MM.1S (cell line): ENCODE data around the gene CGA.
"Not testable (repeated sequence)": the region's sequence is repeated elsewhere in the genome, so short reads cannot be mapped to it uniquely, and the experiment has no call there.

Experiments used
- DNase-seq: peaks from one replicate; pipeline ENCODE4 v3.0.0-alpha.2; 2015
- H2AFZ ChIP-seq: fragments of 300-600 bp; sonication (generic); 2 replicates; pipeline ENCODE4 v1.6.0; 2016; ENCODE audit warnings: antibody characterized with exemption, low read length
- H3F3A ChIP-seq: fragments of 300-600 bp; sonication (generic); 2 replicates; pipeline ENCODE4 v1.6.1; 2016; ENCODE audit warnings: mild to moderate bottlenecking, antibody characterized with exemption, low read length, moderate library complexity, mixed read lengths; ENCODE audit not compliant: insufficient read depth
- H3K27ac ChIP-seq: fragments of 300-600 bp; sonication (generic); 2 replicates; pipeline ENCODE4 v1.5.1; 2016; ENCODE audit warnings: mild to moderate bottlenecking, low read length
- H3K27me3 ChIP-seq: fragments of 300-600 bp; sonication (generic); replicated peaks from 2 replicates; pipeline ENCODE4 v1.6.0; 2016; ENCODE audit warnings: low read length; ENCODE audit not compliant: insufficient read depth
- H3K36me3 ChIP-seq: fragments of 300-600 bp; sonication (generic); replicated peaks from 2 replicates; pipeline ENCODE4 v1.6.1; 2016; ENCODE audit warnings: mild to moderate bottlenecking, low read length, mixed read lengths; ENCODE audit not compliant: insufficient read depth
- H3K4me1 ChIP-seq: fragments of 300-600 bp; sonication (generic); 2 replicates; pipeline ENCODE4 v1.6.1; 2016; ENCODE audit warnings: low read length, mixed read lengths
- H3K4me2 ChIP-seq: fragments of 300-600 bp; sonication (generic); 2 replicates; pipeline ENCODE4 v1.6.0; 2016; ENCODE audit warnings: low read depth, low read length
- H3K4me3 ChIP-seq: fragments of 300-600 bp; sonication (generic); 2 replicates; pipeline ENCODE4 v1.5.1; 2016; ENCODE audit warnings: low read length, mixed read lengths
- H3K79me2 ChIP-seq: fragments of 300-600 bp; sonication (generic); 2 replicates; pipeline ENCODE4 v1.6.1; 2016; ENCODE audit warnings: mixed run types, low read length, mixed read lengths
- H3K9ac ChIP-seq: fragments of 300-600 bp; sonication (generic); 2 replicates; pipeline ENCODE4 v1.6.1; 2016; ENCODE audit warnings: low read length, mixed read lengths
- H3K9me2 ChIP-seq: fragments of 300-600 bp; sonication (generic); replicated peaks from 2 replicates; pipeline ENCODE4 v1.6.1; 2016; ENCODE audit warnings: mild to moderate bottlenecking, low read length, mixed read lengths; ENCODE audit not compliant: insufficient read depth
- H3K9me3 ChIP-seq: fragments of 300-600 bp; sonication (generic); replicated peaks from 2 replicates; pipeline ENCODE4 v1.6.1; 2016; ENCODE audit warnings: mild to moderate bottlenecking, low read length, mixed read lengths; ENCODE audit not compliant: insufficient read depth
- H4K20me1 ChIP-seq: fragments of 300-600 bp; sonication (generic); 2 replicates; pipeline ENCODE4 v1.6.1; 2016; ENCODE audit warnings: mild to moderate bottlenecking, low read length, moderate library complexity, mixed read lengths; ENCODE audit not compliant: insufficient read depth
- CTCF ChIP-seq: fragments of 300-600 bp; sonication (generic); IDR thresholded peaks from 2 replicates; pipeline ENCODE4 v1.5.1; 2016; ENCODE audit warnings: antibody characterized with exemption, low read length, mixed read lengths
- EZH2 ChIP-seq: fragments of 300-600 bp; sonication (generic); optimal IDR thresholded peaks from 2 replicates; pipeline ENCODE3; 2017; ENCODE audit warnings: low read depth, mild to moderate bottlenecking, antibody characterized with exemption, low read length, mixed read lengths
- EZH2phosphoT487 ChIP-seq: fragments of 300-600 bp; sonication (generic); IDR thresholded peaks from 2 replicates; pipeline ENCODE4 v1.6.1; 2018; ENCODE audit warnings: antibody characterized with exemption, low read length

CGA gene

DNA sequence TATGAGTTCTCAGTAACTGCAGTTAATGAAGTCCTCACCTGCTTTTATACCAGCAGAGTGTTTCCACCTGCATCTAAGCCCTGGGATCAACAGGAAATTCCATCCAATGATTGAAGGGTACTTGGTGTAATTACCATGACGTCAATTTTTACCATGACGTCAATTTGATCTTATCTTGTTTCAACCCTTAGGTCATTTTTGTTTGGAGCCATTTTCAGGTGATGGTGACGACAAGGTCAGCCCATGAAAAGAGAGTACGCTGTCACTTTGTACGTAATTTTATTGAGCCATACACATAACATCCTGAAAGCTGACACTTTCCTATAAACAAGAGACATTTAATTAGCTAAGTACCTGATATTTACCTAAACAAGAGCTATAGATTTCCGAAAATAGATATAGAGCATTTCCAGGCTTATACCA is at the start of gene CGA:
TSS of gene CGA (minus strand) at position 20 of the 423 bp plus-strand sequence. CDS start 6,906 bp downstream, outside the sequence.
- H3K27ac ChIP-seq: no peak within 1 kb of the TSS
- H3K9me3 ChIP-seq: no peaks in the 10 kb centered on the region
- H3K4me1 ChIP-seq: no peaks in the 10 kb centered on the region
- no peak within 1 kb of the TSS for H2AFZ ChIP-seq
- no peak within 1 kb of the TSS for H3K4me2 ChIP-seq
- no peaks in the 10 kb centered on the region for H3K27me3 ChIP-seq
- no peak within 1 kb of the TSS for H3K4me3 ChIP-seq
- H3F3A ChIP-seq: no peaks in the 10 kb centered on the region
- no peak for DNase-seq
- H3K79me2 ChIP-seq: no peaks in the 10 kb centered on the region
- TF ChIP-seq EZH2phosphoT487 (no peak), CTCF (no peak), EZH2 (no peak)
- no peaks in the 10 kb centered on the region for H3K9me2 ChIP-seq
- no peak within 1 kb of the TSS for H3K9ac ChIP-seq
- no peaks in the 10 kb centered on the region for H3K36me3 ChIP-seq
- H4K20me1 ChIP-seq: no peaks in the 10 kb centered on the region

GRCh38 chr6:87139927-87140326 is 45.0 kb upstream of the CGA start:
- DNase-seq, H3K9me3 ChIP-seq, H3K79me2 ChIP-seq, H3K4me2 ChIP-seq, H4K20me1 ChIP-seq, H2AFZ ChIP-seq, H3K27me3 ChIP-seq, H3K9me2 ChIP-seq, H3K4me1 ChIP-seq, H3K27ac ChIP-seq, H3K9ac ChIP-seq, H3K4me3 ChIP-seq, H3K36me3 ChIP-seq, H3F3A ChIP-seq: not testable (repeated sequence)

- no peaks in the 10 kb centered on the region for H4K20me1 ChIP-seq
- no peaks in the 10 kb centered on the region for H3K9me2 ChIP-seq
- H3F3A ChIP-seq: no peaks in the 10 kb centered on the region
- no peak overlapping the region for H3K27ac ChIP-seq
- no peaks in the 10 kb centered on the region for H3K27me3 ChIP-seq
- H2AFZ ChIP-seq: no peak overlapping the region
- TF ChIP-seq EZH2phosphoT487 (no peak), CTCF (peak; percentile 75)
- H3K4me2 ChIP-seq: no peak overlapping the region
- DNase-seq: peak; percentile 38
- H3K9ac ChIP-seq: no peak overlapping the region
- no peaks in the 10 kb centered on the region for H3K4me1 ChIP-seq
- no peak overlapping the region for H3K4me3 ChIP-seq
- H3K9me3 ChIP-seq: no peaks in the 10 kb centered on the region
- no peaks in the 10 kb centered on the region for H3K36me3 ChIP-seq
- no peaks in the 10 kb centered on the region for H3K79me2 ChIP-seq
Measured at GRCh38 chr6:87139236-87139635, 44.3 kb upstream of the CGA start.

DNA sequence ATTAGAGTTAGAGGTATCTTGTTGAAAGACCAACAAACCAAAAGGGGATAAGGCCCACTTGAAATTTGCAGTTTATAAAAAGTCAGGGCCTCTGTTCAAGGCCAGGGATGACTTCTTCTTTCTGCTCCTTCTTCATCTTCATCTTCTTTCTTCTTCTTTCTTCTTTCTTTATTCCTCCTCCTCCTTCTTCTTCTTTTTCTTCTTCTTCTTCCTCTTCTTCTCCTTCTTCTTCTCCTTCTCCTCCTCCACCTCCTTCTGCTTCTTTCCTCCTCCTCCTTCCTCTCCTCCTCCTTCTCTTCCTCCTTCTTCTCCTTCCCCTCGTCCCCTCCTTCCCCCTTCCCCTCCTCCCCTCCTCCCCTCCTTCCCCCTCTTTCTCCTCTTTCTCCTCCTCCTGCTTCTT is 42.1 kb upstream of the CGA start:
- Histone ChIP-seq H3F3A (no peaks in the 10 kb centered on the region), H3K9me3 (no peaks in the 10 kb centered on the region), H4K20me1 (no peaks in the 10 kb centered on the region), H3K9me2 (no peaks in the 10 kb centered on the region), H3K36me3 (no peaks in the 10 kb centered on the region), H3K27ac (no peak overlapping the region), H3K4me1 (no peaks in the 10 kb centered on the region), H3K27me3 (no peaks in the 10 kb centered on the region), H3K4me2 (no peak overlapping the region), H3K4me3 (no peak overlapping the region), H3K9ac (no peak overlapping the region), H3K79me2 (no peaks in the 10 kb centered on the region), H2AFZ (no peak overlapping the region)
- TF ChIP-seq EZH2phosphoT487 (no peak), CTCF (no peak), EZH2 (no peak)
- DNase-seq: no peak
